ENCODE measurements around the gene TXNDC16. TPM values are rescaled to one million over a fixed set of nuclear protein-coding genes. Genes with fewer than 3 reads are reported as not detected.
A peak's percentile ranks its signal among the peaks of the same experiment; 100 is the strongest.

The TXNDC16 gene
- total and polyA plus RNA-seq, 4 experiments from 2014 or later: 2.8 to 7.6 (median 5.1) TPM

- Histone ChIP-seq H3K27me3 (ENCODE audit: insufficient read depth, low read length) (no peaks in the 10 kb centered on the region), H3K4me3 (ENCODE audit: low read length in 2 of 2) (no peak overlapping the region), H3K27ac (ENCODE audit: low read depth, low read length) (no peak overlapping the region), H3K9me3 (ENCODE audit: control insufficient read depth in 1 of 2, low read length in 2 of 2) (no peaks in the 10 kb centered on the region), H3K4me1 (ENCODE audit: insufficient read depth, low read length) (peaks cover 9% of the 10 kb centered on the region), H3K36me3 (ENCODE audit: insufficient read depth, low read length) (no peaks in the 10 kb centered on the region)
- Mint-ChIP-seq H3K27ac (peak overlapping the region in 1 of 7 donors; percentile 39), H3K36me3 (peaks cover 11% of the 10 kb centered on the region in 2 donors), H3K4me1 (peaks cover 13 to 19% (median 18%) of the 10 kb centered on the region in 4 donors), H3K4me3 (no peak overlapping the region), H3K27me3 (no peaks in the 10 kb centered on the region), H3K9me3 (no peaks in the 10 kb centered on the region)
- POLR2A ChIA-PET (ENCODE audit: partially characterized antibody): no interaction called here
- DNase-seq: no peak
- intact Hi-C loops (cut with micrococcal nuclease): no loop called here
- CTCF ChIA-PET (ENCODE audit: partially characterized antibody): no interaction called here
These were observed 6.6 kb downstream of the TXNDC16 start for GRCh38 chr14:52545584-52546317.

- DNase-seq: no peak
- Histone ChIP-seq H3K27ac (ENCODE audit: low read depth, low read length) (no peak overlapping the region), H3K4me1 (ENCODE audit: insufficient read depth, low read length) (no peaks in the 10 kb centered on the region), H3K9me3 (ENCODE audit: control insufficient read depth in 1 of 2, low read length in 2 of 2) (no peaks in the 10 kb centered on the region), H3K36me3 (ENCODE audit: insufficient read depth, low read length) (peaks cover 6% of the 10 kb centered on the region), H3K4me3 (ENCODE audit: low read length in 2 of 2) (no peak overlapping the region), H3K27me3 (ENCODE audit: insufficient read depth, low read length) (no peaks in the 10 kb centered on the region)
- CTCF ChIA-PET (ENCODE audit: partially characterized antibody): no interaction called here
- H3K36me3 Mint-ChIP-seq: peaks cover 47 to 50% of the 10 kb centered on the region in 2 donors
- no peak overlapping the region for H3K4me3 Mint-ChIP-seq
- intact Hi-C loops (cut with micrococcal nuclease): no loop called here
- POLR2A ChIA-PET (ENCODE audit: partially characterized antibody): no interaction called here
- peak overlapping the region in 1 of 7 donors; percentile 42 for H3K27ac Mint-ChIP-seq
- no peaks in the 10 kb centered on the region for H3K27me3 Mint-ChIP-seq
- H3K9me3 Mint-ChIP-seq: no peaks in the 10 kb centered on the region
- H3K4me1 Mint-ChIP-seq: peaks cover 4 to 6% (median 5%) of the 10 kb centered on the region in 4 donors
These were observed 13.7 kb downstream of the TXNDC16 start for GRCh38 chr14:52538623-52539022.

- Histone ChIP-seq H3K27ac (ENCODE audit: low read depth, low read length) (no peak overlapping the region), H3K4me3 (ENCODE audit: low read length in 2 of 2) (no peak overlapping the region), H3K9me3 (ENCODE audit: control insufficient read depth in 1 of 2, low read length in 2 of 2) (no peaks in the 10 kb centered on the region), H3K4me1 (ENCODE audit: insufficient read depth, low read length) (no peaks in the 10 kb centered on the region), H3K27me3 (ENCODE audit: insufficient read depth, low read length) (no peaks in the 10 kb centered on the region), H3K36me3 (ENCODE audit: insufficient read depth, low read length) (peaks cover 6% of the 10 kb centered on the region)
- Mint-ChIP-seq H3K4me1 (peaks cover 4 to 6% (median 5%) of the 10 kb centered on the region in 4 donors), H3K36me3 (peaks cover 43 to 46% of the 10 kb centered on the region in 2 donors), H3K9me3 (no peaks in the 10 kb centered on the region), H3K4me3 (no peak overlapping the region), H3K27me3 (no peaks in the 10 kb centered on the region), H3K27ac (no peak overlapping the region)
- POLR2A ChIA-PET (ENCODE audit: partially characterized antibody): interaction anchor here (0.9 kb wide), 1 partner anchor 16 kb away, joined by 3 read pairs; the partner anchor contains the start of gene TXNDC16
- CTCF ChIA-PET (ENCODE audit: partially characterized antibody): interaction anchor here (1.0 kb wide), 1 partner anchor 9 kb away, joined by 3 read pairs; no protein-coding TSS in a partner anchor
- no peak for DNase-seq
- intact Hi-C loops (cut with micrococcal nuclease): no loop called here
These were observed 16.0 kb downstream of the TXNDC16 start for GRCh38 chr14:52536269-52536668.

DNA sequence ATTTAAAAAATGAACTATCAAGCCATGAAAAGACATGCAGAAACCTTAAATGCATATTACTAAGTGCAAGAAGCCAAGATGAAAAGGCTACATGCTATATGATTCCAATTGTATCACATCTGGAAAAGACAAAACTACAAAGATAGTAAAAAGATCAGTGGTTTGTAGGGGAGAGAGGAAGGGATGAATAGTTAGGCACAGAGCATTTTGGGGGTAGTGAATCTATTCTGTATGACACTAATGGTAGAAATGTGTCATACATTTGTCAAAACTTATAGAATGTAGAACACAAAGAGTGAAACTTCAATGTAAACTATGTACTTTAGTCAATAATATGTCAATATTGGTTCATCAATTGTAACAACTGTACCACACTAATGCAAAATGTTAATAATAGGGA lies 20.8 kb downstream of the TXNDC16 start:
- intact Hi-C loops (cut with micrococcal nuclease): loop anchor here (2.0 kb wide), 1 partner anchor 21 kb away; the partner anchor contains the start of genes GPR137C and TXNDC16
- ChIA-PET CTCF (ENCODE audit: partially characterized antibody) (interaction anchor here (1.0 kb wide), 1 partner anchor 21 kb away, joined by 3 read pairs; the partner anchor contains the start of genes GPR137C and TXNDC16), POLR2A (ENCODE audit: partially characterized antibody) (interaction anchor here (2.0 kb wide), 1 partner anchor 21 kb away, joined by 9 read pairs; the partner anchor contains the start of genes GPR137C and TXNDC16)
- Mint-ChIP-seq H3K36me3 (peaks cover 28 to 34% of the 10 kb centered on the region in 2 donors), H3K9me3 (no peaks in the 10 kb centered on the region), H3K4me1 (peaks cover 0 to 2% (median 0%) of the 10 kb centered on the region in 4 donors), H3K27ac (peak overlapping the region in 1 of 7 donors; percentile 11), H3K27me3 (no peaks in the 10 kb centered on the region), H3K4me3 (no peak overlapping the region)
- no peaks in the 10 kb centered on the region for H3K9me3 ChIP-seq (ENCODE audit: control insufficient read depth in 1 of 2, low read length in 2 of 2)
- no peaks in the 10 kb centered on the region for H3K27me3 ChIP-seq (ENCODE audit: insufficient read depth, low read length)
- no peaks in the 10 kb centered on the region for H3K4me1 ChIP-seq (ENCODE audit: insufficient read depth, low read length)
- no peak overlapping the region for H3K4me3 ChIP-seq (ENCODE audit: low read length in 2 of 2)
- peaks cover 6% of the 10 kb centered on the region for H3K36me3 ChIP-seq (ENCODE audit: insufficient read depth, low read length)
- no peak for DNase-seq
- no peak overlapping the region for H3K27ac ChIP-seq (ENCODE audit: low read depth, low read length)

- no peak overlapping the region for H3K4me3 Mint-ChIP-seq
- ChIA-PET POLR2A (ENCODE audit: partially characterized antibody) (no interaction called here), CTCF (ENCODE audit: partially characterized antibody) (interaction anchor here (1.4 kb wide), 1 partner anchor 9 kb away, joined by 3 read pairs; no protein-coding TSS in a partner anchor)
- DNase-seq: no peak
- Histone ChIP-seq H3K4me1 (ENCODE audit: insufficient read depth, low read length) (no peaks in the 10 kb centered on the region), H3K4me3 (ENCODE audit: low read length in 2 of 2) (no peak overlapping the region), H3K9me3 (ENCODE audit: control insufficient read depth in 1 of 2, low read length in 2 of 2) (no peaks in the 10 kb centered on the region), H3K27me3 (ENCODE audit: insufficient read depth, low read length) (no peaks in the 10 kb centered on the region), H3K27ac (ENCODE audit: low read depth, low read length) (no peak overlapping the region), H3K36me3 (ENCODE audit: insufficient read depth, low read length) (no peaks in the 10 kb centered on the region)
- intact Hi-C loops (cut with micrococcal nuclease): no loop called here
- H3K27ac Mint-ChIP-seq: no peak overlapping the region
- H3K9me3 Mint-ChIP-seq: no peaks in the 10 kb centered on the region
- peaks cover 13 to 24% of the 10 kb centered on the region in 2 donors for H3K36me3 Mint-ChIP-seq
- no peaks in the 10 kb centered on the region for H3K27me3 Mint-ChIP-seq
- peaks cover 0 to 2% (median 0%) of the 10 kb centered on the region in 4 donors for H3K4me1 Mint-ChIP-seq
These were observed 25.3 kb downstream of the TXNDC16 start for GRCh38 chr14:52527052-52527451.

DNA sequence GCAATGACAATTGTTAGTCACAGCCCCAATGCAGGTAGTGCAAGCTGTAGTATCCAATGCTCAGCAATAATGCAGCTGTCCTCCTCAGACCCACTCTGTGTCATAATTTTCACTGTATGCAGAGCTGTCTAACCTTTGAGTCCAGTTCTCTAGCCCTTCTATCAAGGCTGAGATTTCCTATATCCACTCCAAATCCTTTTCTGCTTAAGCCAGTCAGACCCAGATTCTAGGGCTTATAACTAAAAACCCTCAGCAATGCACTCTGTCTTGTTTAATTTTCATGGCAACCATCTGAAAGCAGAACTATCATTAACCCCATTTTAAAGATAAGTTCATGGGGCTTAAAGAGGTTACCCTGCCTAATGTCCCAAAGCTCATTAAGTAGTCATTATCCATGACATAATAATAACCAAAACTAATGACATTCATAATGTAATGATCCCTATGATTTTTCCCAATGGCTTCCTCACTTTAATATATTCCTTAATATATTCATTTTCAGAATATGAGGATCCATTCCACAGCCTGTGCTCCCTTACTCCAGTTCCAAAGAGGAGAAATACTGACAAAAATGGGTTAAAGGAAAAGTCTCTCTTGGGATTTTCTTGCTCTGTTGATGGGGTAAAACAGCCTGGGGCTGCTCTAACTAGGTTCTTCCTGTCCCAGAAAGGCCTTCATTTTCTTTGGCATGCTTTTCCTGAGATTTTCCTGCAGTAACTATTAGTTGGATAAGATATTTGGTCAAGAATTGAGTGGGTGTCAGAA lies 29.5 kb downstream of the TXNDC16 start:
- no peaks in the 10 kb centered on the region for H3K27me3 ChIP-seq (ENCODE audit: insufficient read depth, low read length)
- ChIA-PET CTCF (ENCODE audit: partially characterized antibody) (no interaction called here), POLR2A (ENCODE audit: partially characterized antibody) (interaction anchor here (0.9 kb wide), 1 partner anchor 31 kb away, joined by 3 read pairs; no protein-coding TSS in a partner anchor)
- no peak overlapping the region for H3K4me3 Mint-ChIP-seq
- H3K4me1 ChIP-seq (ENCODE audit: insufficient read depth, low read length): no peaks in the 10 kb centered on the region
- H3K4me3 ChIP-seq (ENCODE audit: low read length in 2 of 2): no peak overlapping the region
- DNase-seq: no peak
- peaks cover 14 to 27% of the 10 kb centered on the region in 2 donors for H3K36me3 Mint-ChIP-seq
- H3K9me3 ChIP-seq (ENCODE audit: control insufficient read depth in 1 of 2, low read length in 2 of 2): no peaks in the 10 kb centered on the region
- no peaks in the 10 kb centered on the region for H3K27me3 Mint-ChIP-seq
- no peaks in the 10 kb centered on the region for H3K4me1 Mint-ChIP-seq
- no peak overlapping the region for H3K27ac Mint-ChIP-seq
- no peaks in the 10 kb centered on the region for H3K9me3 Mint-ChIP-seq
- intact Hi-C loops (cut with micrococcal nuclease): no loop called here
- H3K36me3 ChIP-seq (ENCODE audit: insufficient read depth, low read length): no peaks in the 10 kb centered on the region
- no peak overlapping the region for H3K27ac ChIP-seq (ENCODE audit: low read depth, low read length)

GRCh38 chr14:52522033-52522432 lies 30.3 kb downstream of the TXNDC16 start:
- no peak for DNase-seq

More at GRCh38 chr14:52522033-52522432, 30.3 kb downstream of the TXNDC16 start:
- ChIA-PET POLR2A (ENCODE audit: partially characterized antibody) (no interaction called here), CTCF (ENCODE audit: partially characterized antibody) (no interaction called here)
- H3K27me3 Mint-ChIP-seq: no peaks in the 10 kb centered on the region
- intact Hi-C loops (cut with micrococcal nuclease): no loop called here
- no peaks in the 10 kb centered on the region for H3K9me3 Mint-ChIP-seq
- H3K27ac ChIP-seq (ENCODE audit: low read depth, low read length): no peak overlapping the region
- H3K4me3 ChIP-seq (ENCODE audit: low read length in 2 of 2): no peak overlapping the region
- no peak overlapping the region for H3K27ac Mint-ChIP-seq
- no peaks in the 10 kb centered on the region for H3K36me3 ChIP-seq (ENCODE audit: insufficient read depth, low read length)
- peaks cover 14 to 21% of the 10 kb centered on the region in 2 donors for H3K36me3 Mint-ChIP-seq
- no peaks in the 10 kb centered on the region for H3K9me3 ChIP-seq (ENCODE audit: control insufficient read depth in 1 of 2, low read length in 2 of 2)
- no peaks in the 10 kb centered on the region for H3K27me3 ChIP-seq (ENCODE audit: insufficient read depth, low read length)
- H3K4me1 ChIP-seq (ENCODE audit: insufficient read depth, low read length): no peaks in the 10 kb centered on the region
- no peak overlapping the region for H3K4me3 Mint-ChIP-seq
- no peaks in the 10 kb centered on the region for H3K4me1 Mint-ChIP-seq

All from CD4-positive, alpha-beta memory T cell (primary cell).